Uterus (tissue), 2 donors: ENCODE results near the gene ASPHD2.

Source experiments
- POLR2A ChIP-seq, 2 donors: fragments of 450-650 bp; IDR thresholded peaks; one replicate each; pipeline ENCODE4 v1.6.1; 2016; ENCODE audit warnings: antibody characterized with exemption in 2 of 2, mild to moderate bottlenecking in 1 of 2, moderate library complexity in 1 of 2
- TF ChIP-seq, protein P1 (sequence below), 4 experiments: fragments of 200-600 bp in 2 of 4; fragments of 450-650 bp in 2 of 4; sonication (generic) in 2 of 4; IDR thresholded peaks; one replicate each; pipeline ENCODE4 v1.5.1; 2016 to 2019; ENCODE audit warnings: antibody characterized with exemption in 4 of 4, mild to moderate bottlenecking in 2 of 4, moderate library complexity in 1 of 4

DNA sequence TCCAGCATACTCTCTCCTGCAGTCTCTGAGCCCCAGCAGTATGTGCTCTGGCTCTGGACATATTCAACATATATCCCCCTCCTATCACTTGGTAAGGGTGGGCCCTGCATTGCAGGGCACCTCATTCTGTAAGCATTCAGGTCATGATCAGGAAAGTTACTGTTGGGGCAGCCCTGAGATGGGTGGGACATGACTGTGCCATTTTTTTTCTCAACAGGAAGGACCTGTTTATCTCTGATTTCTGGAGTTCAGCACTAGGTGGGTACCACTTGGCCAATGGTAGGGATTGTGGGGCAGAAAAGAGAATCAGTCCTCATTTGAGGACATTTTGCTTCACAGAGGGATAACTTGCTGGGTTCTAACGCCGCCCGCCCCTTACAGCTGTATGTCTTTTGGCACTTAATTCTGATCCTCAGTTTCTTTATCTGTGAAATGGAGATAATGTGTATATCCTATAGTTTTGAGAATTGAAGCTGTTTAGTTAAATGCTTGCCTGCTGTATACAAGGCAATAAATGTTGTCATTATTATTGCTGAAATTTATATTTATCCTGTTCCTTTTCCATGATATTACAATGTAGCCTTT is 56.8 kb downstream of the ASPHD2 start:
- TF ChIP-seq, protein P1, sequence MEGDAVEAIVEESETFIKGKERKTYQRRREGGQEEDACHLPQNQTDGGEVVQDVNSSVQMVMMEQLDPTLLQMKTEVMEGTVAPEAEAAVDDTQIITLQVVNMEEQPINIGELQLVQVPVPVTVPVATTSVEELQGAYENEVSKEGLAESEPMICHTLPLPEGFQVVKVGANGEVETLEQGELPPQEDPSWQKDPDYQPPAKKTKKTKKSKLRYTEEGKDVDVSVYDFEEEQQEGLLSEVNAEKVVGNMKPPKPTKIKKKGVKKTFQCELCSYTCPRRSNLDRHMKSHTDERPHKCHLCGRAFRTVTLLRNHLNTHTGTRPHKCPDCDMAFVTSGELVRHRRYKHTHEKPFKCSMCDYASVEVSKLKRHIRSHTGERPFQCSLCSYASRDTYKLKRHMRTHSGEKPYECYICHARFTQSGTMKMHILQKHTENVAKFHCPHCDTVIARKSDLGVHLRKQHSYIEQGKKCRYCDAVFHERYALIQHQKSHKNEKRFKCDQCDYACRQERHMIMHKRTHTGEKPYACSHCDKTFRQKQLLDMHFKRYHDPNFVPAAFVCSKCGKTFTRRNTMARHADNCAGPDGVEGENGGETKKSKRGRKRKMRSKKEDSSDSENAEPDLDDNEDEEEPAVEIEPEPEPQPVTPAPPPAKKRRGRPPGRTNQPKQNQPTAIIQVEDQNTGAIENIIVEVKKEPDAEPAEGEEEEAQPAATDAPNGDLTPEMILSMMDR (IDR thresholded peaks at IDR 0.05), result no peak
- no peak for TF ChIP-seq POLR2A (IDR thresholded peaks at IDR 0.05)
